Fibroblast of lung (primary cell): ENCODE measurements around the gene BAX.

Source experiments
- EZH2 ChIP-seq: IDR thresholded peaks from 2 replicates; pipeline ENCODE4 v1.5.1; 2012; ENCODE audit warnings: low read length, control low read depth, mild to moderate bottlenecking; ENCODE audit errors: missing control alignments
- TF ChIP-seq, protein P1 (sequence below), 2 donors: IDR thresholded peaks in 1 of 2; conservative IDR thresholded peaks in 1 of 2; 1 replicate in 1 of 2; 2 replicates in 1 of 2; pipeline ENCODE4 v1.5.1; 2011 to 2012; ENCODE audit warnings: low read length in 2 of 2, control low read depth in 1 of 2, inconsistent platforms in 1 of 2, low read depth in 1 of 2, mild to moderate bottlenecking in 1 of 2

DNA sequence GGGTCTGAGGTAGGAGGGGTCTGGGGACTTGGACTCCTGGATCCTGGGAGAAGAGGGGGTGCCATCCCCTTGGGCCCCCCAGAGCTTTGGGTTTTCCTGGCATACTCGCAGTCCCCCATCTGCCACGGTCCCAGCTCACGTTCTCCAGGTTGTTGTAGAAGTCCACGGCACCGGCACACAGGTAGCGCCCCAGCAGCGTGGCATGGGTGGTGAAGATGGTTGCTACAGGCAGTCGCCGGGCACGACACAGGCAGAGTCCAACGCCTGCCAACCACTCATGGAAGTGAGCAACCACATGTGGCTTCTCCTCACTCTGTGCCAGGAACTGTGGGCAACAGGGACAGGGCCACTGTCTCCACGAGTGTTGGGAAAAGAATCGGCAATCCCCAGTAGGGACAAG is 31.0 kb downstream of the BAX start:
- TF ChIP-seq, protein P1, sequence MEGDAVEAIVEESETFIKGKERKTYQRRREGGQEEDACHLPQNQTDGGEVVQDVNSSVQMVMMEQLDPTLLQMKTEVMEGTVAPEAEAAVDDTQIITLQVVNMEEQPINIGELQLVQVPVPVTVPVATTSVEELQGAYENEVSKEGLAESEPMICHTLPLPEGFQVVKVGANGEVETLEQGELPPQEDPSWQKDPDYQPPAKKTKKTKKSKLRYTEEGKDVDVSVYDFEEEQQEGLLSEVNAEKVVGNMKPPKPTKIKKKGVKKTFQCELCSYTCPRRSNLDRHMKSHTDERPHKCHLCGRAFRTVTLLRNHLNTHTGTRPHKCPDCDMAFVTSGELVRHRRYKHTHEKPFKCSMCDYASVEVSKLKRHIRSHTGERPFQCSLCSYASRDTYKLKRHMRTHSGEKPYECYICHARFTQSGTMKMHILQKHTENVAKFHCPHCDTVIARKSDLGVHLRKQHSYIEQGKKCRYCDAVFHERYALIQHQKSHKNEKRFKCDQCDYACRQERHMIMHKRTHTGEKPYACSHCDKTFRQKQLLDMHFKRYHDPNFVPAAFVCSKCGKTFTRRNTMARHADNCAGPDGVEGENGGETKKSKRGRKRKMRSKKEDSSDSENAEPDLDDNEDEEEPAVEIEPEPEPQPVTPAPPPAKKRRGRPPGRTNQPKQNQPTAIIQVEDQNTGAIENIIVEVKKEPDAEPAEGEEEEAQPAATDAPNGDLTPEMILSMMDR (conservative IDR thresholded peaks at IDR 0.05 in 1 of 2, IDR thresholded peaks at IDR 0.05 in 1 of 2; ENCODE audit: low read depth in 1 of 2, low read length in 2 of 2), result no peak
- no peak for TF ChIP-seq EZH2
